Measurements from ENCODE around the gene WDR1. TPM values are rescaled to one million over a fixed set of nuclear protein-coding genes. Genes with fewer than 3 reads are reported as not detected.

Gene WDR1
- total RNA-seq, 3 donors from 2014 or later (not counting 1 experiment from before 2014, with no cell fraction given), result 411 to 477 (median 468) TPM

DNA sequence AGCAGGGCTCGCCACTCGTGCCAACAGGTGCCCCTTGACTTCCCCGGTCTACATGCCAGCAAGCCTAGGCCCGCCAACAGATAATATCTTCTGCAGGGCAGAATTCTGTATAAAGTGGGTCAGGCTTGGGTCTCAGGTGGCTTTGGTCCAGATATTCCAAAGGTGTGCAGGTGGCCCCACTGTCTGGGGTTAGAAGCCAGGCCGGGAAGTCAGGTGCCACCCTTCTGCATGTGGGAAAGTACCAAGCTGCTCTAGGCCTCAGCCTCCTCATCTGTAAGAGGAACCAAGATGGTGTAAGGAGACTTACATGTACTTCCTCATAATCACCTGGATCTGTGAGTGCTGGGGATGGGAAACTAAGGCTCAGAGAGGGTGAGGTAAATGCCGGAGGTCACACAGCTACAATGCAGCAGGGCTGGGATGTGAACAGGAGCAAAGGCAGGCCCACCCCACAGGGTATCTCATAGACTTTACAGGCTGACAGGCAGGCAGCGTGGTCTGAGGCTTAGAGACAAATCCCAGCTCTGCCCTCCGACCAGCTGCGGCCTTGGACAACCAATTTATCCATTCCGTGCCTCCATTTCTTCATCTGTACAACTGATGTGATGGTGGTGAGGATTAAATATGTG is 35.9 kb downstream of the WDR1 start:
- no peak for ATAC-seq

GRCh38 chr4:10079912-10080588 is 36.5 kb downstream of the WDR1 start:
- TF ChIP-seq, protein P1, sequence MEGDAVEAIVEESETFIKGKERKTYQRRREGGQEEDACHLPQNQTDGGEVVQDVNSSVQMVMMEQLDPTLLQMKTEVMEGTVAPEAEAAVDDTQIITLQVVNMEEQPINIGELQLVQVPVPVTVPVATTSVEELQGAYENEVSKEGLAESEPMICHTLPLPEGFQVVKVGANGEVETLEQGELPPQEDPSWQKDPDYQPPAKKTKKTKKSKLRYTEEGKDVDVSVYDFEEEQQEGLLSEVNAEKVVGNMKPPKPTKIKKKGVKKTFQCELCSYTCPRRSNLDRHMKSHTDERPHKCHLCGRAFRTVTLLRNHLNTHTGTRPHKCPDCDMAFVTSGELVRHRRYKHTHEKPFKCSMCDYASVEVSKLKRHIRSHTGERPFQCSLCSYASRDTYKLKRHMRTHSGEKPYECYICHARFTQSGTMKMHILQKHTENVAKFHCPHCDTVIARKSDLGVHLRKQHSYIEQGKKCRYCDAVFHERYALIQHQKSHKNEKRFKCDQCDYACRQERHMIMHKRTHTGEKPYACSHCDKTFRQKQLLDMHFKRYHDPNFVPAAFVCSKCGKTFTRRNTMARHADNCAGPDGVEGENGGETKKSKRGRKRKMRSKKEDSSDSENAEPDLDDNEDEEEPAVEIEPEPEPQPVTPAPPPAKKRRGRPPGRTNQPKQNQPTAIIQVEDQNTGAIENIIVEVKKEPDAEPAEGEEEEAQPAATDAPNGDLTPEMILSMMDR (IDR thresholded peaks at IDR 0.05), result no peak
- DNase-seq, result no peak
- no peaks in the 10 kb centered on the region for H3K9me3 ChIP-seq (ENCODE audit: control insufficient read depth, insufficient read depth, low read length)
- no peaks in the 10 kb centered on the region for H3K36me3 Mint-ChIP-seq
- H3K27ac ChIP-seq (ENCODE audit: low read length), result no peak overlapping the region
- no peak for ATAC-seq
- peak overlapping the region; percentile 40 for H3K4me3 Mint-ChIP-seq
- intact Hi-C loops (cut with micrococcal nuclease), result no loop called here
- peaks cover 98% of the 10 kb centered on the region for H3K36me3 ChIP-seq (ENCODE audit: control insufficient read depth, insufficient read depth, low read length)
- peaks cover 7 to 37% of the 10 kb centered on the region in 2 donors for H3K4me1 Mint-ChIP-seq
- no peak overlapping the region for H3K4me3 ChIP-seq (ENCODE audit: low read length)
- 98% methylated on average over 8 of the region's 8 CpGs for WGBS (ENCODE audit: insufficient coverage)
- no peaks in the 10 kb centered on the region for H3K9me3 Mint-ChIP-seq
- H3K27ac Mint-ChIP-seq, result peak overlapping the region in 1 of 2 donors; percentile 83
- H3K4me1 ChIP-seq (ENCODE audit: control insufficient read depth, insufficient read depth, low read length), result peaks cover 17% of the 10 kb centered on the region
- no peaks in the 10 kb centered on the region for H3K27me3 ChIP-seq (ENCODE audit: control insufficient read depth, insufficient read depth, low read length)
- H3K27me3 Mint-ChIP-seq (ENCODE audit: low read depth in 2 of 2), result no peaks in the 10 kb centered on the region

More for the DNA sequence above, 35.9 kb downstream of the WDR1 start:
- Histone ChIP-seq H3K4me1 (ENCODE audit: control insufficient read depth, insufficient read depth, low read length) (peaks cover 17% of the 10 kb centered on the region), H3K4me3 (ENCODE audit: low read length) (no peak overlapping the region), H3K36me3 (ENCODE audit: control insufficient read depth, insufficient read depth, low read length) (peaks cover 98% of the 10 kb centered on the region), H3K27me3 (ENCODE audit: control insufficient read depth, insufficient read depth, low read length) (no peaks in the 10 kb centered on the region), H3K27ac (ENCODE audit: low read length) (no peak overlapping the region), H3K9me3 (ENCODE audit: control insufficient read depth, insufficient read depth, low read length) (no peaks in the 10 kb centered on the region)
- H3K27me3 Mint-ChIP-seq (ENCODE audit: low read depth in 2 of 2), result no peaks in the 10 kb centered on the region
- TF ChIP-seq, protein P1 (IDR thresholded peaks at IDR 0.05), result no peak
- H3K27ac Mint-ChIP-seq, result peak overlapping the region; percentile 36 to 83
- 97% methylated on average over 9 of the region's 10 CpGs for WGBS (ENCODE audit: insufficient coverage)
- no peaks in the 10 kb centered on the region for H3K36me3 Mint-ChIP-seq
- no peak for DNase-seq
- H3K4me1 Mint-ChIP-seq, result peaks cover 7 to 37% of the 10 kb centered on the region in 2 donors
- intact Hi-C loops (cut with micrococcal nuclease), result no loop called here
- no peak overlapping the region for H3K4me3 Mint-ChIP-seq
- no peaks in the 10 kb centered on the region for H3K9me3 Mint-ChIP-seq

DNA sequence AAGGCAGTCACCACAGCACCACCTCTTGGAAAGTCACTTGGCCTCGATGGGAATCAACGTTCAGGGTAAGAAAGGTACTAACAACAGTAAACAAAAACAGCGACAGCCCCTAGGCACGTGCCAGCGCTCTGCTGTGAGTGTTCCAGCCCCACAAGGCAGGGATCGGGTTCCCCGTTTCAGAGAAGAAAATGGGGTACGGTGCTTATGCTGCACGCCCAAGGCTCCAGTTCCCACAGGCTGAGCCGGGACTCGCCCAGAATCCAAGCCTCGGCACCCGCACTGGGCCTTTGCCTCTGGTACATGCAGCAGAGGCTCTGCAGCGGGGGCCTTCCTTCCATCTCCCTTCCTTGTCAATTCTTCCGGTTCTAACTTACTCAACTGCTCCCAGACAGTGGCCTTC is 37.3 kb downstream of the WDR1 start:
- H3K4me3 Mint-ChIP-seq, result peak overlapping the region; percentile 40

More for the DNA sequence above, 37.3 kb downstream of the WDR1 start:
- Histone ChIP-seq H3K27ac (ENCODE audit: low read length) (no peak overlapping the region), H3K4me1 (ENCODE audit: control insufficient read depth, insufficient read depth, low read length) (peaks cover 17% of the 10 kb centered on the region), H3K36me3 (ENCODE audit: control insufficient read depth, insufficient read depth, low read length) (peaks cover 98% of the 10 kb centered on the region), H3K27me3 (ENCODE audit: control insufficient read depth, insufficient read depth, low read length) (no peaks in the 10 kb centered on the region), H3K9me3 (ENCODE audit: control insufficient read depth, insufficient read depth, low read length) (no peaks in the 10 kb centered on the region), H3K4me3 (ENCODE audit: low read length) (no peak overlapping the region)
- intact Hi-C loops (cut with micrococcal nuclease), result no loop called here
- no peaks in the 10 kb centered on the region for H3K36me3 Mint-ChIP-seq
- H3K4me1 Mint-ChIP-seq, result peaks cover 7 to 37% of the 10 kb centered on the region in 2 donors
- DNase-seq, result no peak
- no peaks in the 10 kb centered on the region for H3K9me3 Mint-ChIP-seq
- WGBS (ENCODE audit: insufficient coverage), result 96% methylated on average over 15 of the region's 15 CpGs
- H3K27me3 Mint-ChIP-seq (ENCODE audit: low read depth in 2 of 2), result no peaks in the 10 kb centered on the region
- H3K27ac Mint-ChIP-seq, result peak overlapping the region; percentile 68 to 83
- TF ChIP-seq, protein P1 (IDR thresholded peaks at IDR 0.05), result no peak
- no peak for ATAC-seq

All from natural killer cell (primary cell).